ENCODE results near the gene ZFHX3.

The ZFHX3 gene

GRCh38 chr16:72988569-72988968 lies 59.4 kb downstream of the ZFHX3 start:
- H3K9me3 ChIP-seq (ENCODE audit: insufficient read depth, low read depth, low read length), result no peaks in the 10 kb centered on the region
- peaks cover 32% of the 10 kb centered on the region; the same call in 1 of the 2 replicates for H3K4me1 ChIP-seq (ENCODE audit: insufficient read depth, low read length)
- H3K27ac ChIP-seq (ENCODE audit: low read depth, low read length), result no peak overlapping the region
- 100% methylated on average over 1 of the region's 1 CpG for WGBS
- no peaks in the 10 kb centered on the region for H3K27me3 ChIP-seq (ENCODE audit: insufficient read depth, low read length)
- H3K4me3 ChIP-seq (ENCODE audit: low read length), result no peak overlapping the region
- H3K36me3 ChIP-seq (ENCODE audit: insufficient read depth, low read length), result no peaks in the 10 kb centered on the region
- H3K9ac ChIP-seq (ENCODE audit: low read depth, low read length), result no peak overlapping the region

GRCh38 chr16:72987480-72987901 lies 60.4 kb downstream of the ZFHX3 start:
- Histone ChIP-seq H3K36me3 (ENCODE audit: insufficient read depth, low read length) (no peaks in the 10 kb centered on the region), H3K27me3 (ENCODE audit: insufficient read depth, low read length) (no peaks in the 10 kb centered on the region), H3K9me3 (ENCODE audit: insufficient read depth, low read depth, low read length) (no peaks in the 10 kb centered on the region), H3K4me1 (ENCODE audit: insufficient read depth, low read length) (peaks cover 29% of the 10 kb centered on the region; the same call in 1 of the 2 replicates), H3K27ac (ENCODE audit: low read depth, low read length) (no peak overlapping the region), H3K9ac (ENCODE audit: low read depth, low read length) (no peak overlapping the region), H3K4me3 (ENCODE audit: low read length) (no peak overlapping the region)
- WGBS, result 96% methylated on average over 3 of the region's 3 CpGs

- no peaks in the 10 kb centered on the region for H3K36me3 ChIP-seq (ENCODE audit: insufficient read depth, low read length)
- no peaks in the 10 kb centered on the region for H3K27me3 ChIP-seq (ENCODE audit: insufficient read depth, low read length)
- H3K9me3 ChIP-seq (ENCODE audit: insufficient read depth, low read depth, low read length), result no peaks in the 10 kb centered on the region
- no peak overlapping the region for H3K4me3 ChIP-seq (ENCODE audit: low read length)
- no peak overlapping the region for H3K27ac ChIP-seq (ENCODE audit: low read depth, low read length)
- H3K9ac ChIP-seq (ENCODE audit: low read depth, low read length), result no peak overlapping the region
- H3K4me1 ChIP-seq (ENCODE audit: insufficient read depth, low read length), result peaks cover 19% of the 10 kb centered on the region; the same call in 1 of the 2 replicates
- 71% methylated on average over 3 of the region's 7 CpGs for WGBS
These were observed 61.9 kb downstream of the ZFHX3 start for GRCh38 chr16:72985995-72986394.

GRCh38 chr16:72985148-72985941 lies 62.6 kb downstream of the ZFHX3 start:
- Histone ChIP-seq H3K4me1 (ENCODE audit: insufficient read depth, low read length) (peaks cover 18% of the 10 kb centered on the region; the same call in 1 of the 2 replicates), H3K9ac (ENCODE audit: low read depth, low read length) (no peak overlapping the region), H3K4me3 (ENCODE audit: low read length) (no peak overlapping the region), H3K9me3 (ENCODE audit: insufficient read depth, low read depth, low read length) (no peaks in the 10 kb centered on the region), H3K27me3 (ENCODE audit: insufficient read depth, low read length) (no peaks in the 10 kb centered on the region), H3K27ac (ENCODE audit: low read depth, low read length) (no peak overlapping the region), H3K36me3 (ENCODE audit: insufficient read depth, low read length) (no peaks in the 10 kb centered on the region)
- 84% methylated on average over 11 of the region's 11 CpGs for WGBS

GRCh38 chr16:72983728-72984350 lies 64.1 kb downstream of the ZFHX3 start:
- no peak overlapping the region for H3K27ac ChIP-seq (ENCODE audit: low read depth, low read length)

GRCh38 chr16:72983241-72983640 lies 64.7 kb downstream of the ZFHX3 start:
- no peak overlapping the region for H3K27ac ChIP-seq (ENCODE audit: low read depth, low read length)
- H3K4me1 ChIP-seq (ENCODE audit: insufficient read depth, low read length), result 0 out of 2 replicates have a peak, but pooled peaks cover 7% of the 10 kb centered on the region
- no peak overlapping the region for H3K9ac ChIP-seq (ENCODE audit: low read depth, low read length)
- H3K4me3 ChIP-seq (ENCODE audit: low read length), result no peak overlapping the region
- H3K9me3 ChIP-seq (ENCODE audit: insufficient read depth, low read depth, low read length), result no peaks in the 10 kb centered on the region
- 94% methylated on average over 9 of the region's 9 CpGs for WGBS
- no peaks in the 10 kb centered on the region for H3K27me3 ChIP-seq (ENCODE audit: insufficient read depth, low read length)
- H3K36me3 ChIP-seq (ENCODE audit: insufficient read depth, low read length), result no peaks in the 10 kb centered on the region

More at GRCh38 chr16:72983728-72984350, 64.1 kb downstream of the ZFHX3 start:
- Histone ChIP-seq H3K36me3 (ENCODE audit: insufficient read depth, low read length) (no peaks in the 10 kb centered on the region), H3K9ac (ENCODE audit: low read depth, low read length) (no peak overlapping the region), H3K4me3 (ENCODE audit: low read length) (no peak overlapping the region), H3K27me3 (ENCODE audit: insufficient read depth, low read length) (no peaks in the 10 kb centered on the region), H3K4me1 (ENCODE audit: insufficient read depth, low read length) (0 out of 2 replicates have a peak, but pooled peaks cover 7% of the 10 kb centered on the region), H3K9me3 (ENCODE audit: insufficient read depth, low read depth, low read length) (no peaks in the 10 kb centered on the region)
- 94% methylated on average over 2 of the region's 2 CpGs for WGBS

- WGBS, result 92% methylated on average over 8 of the region's 9 CpGs
- no peaks in the 10 kb centered on the region for H3K4me1 ChIP-seq (ENCODE audit: insufficient read depth, low read length)
- H3K36me3 ChIP-seq (ENCODE audit: insufficient read depth, low read length), result no peaks in the 10 kb centered on the region
- H3K27me3 ChIP-seq (ENCODE audit: insufficient read depth, low read length), result no peaks in the 10 kb centered on the region
- no peaks in the 10 kb centered on the region for H3K9me3 ChIP-seq (ENCODE audit: insufficient read depth, low read depth, low read length)
- no peak overlapping the region for H3K4me3 ChIP-seq (ENCODE audit: low read length)
- no peak overlapping the region for H3K27ac ChIP-seq (ENCODE audit: low read depth, low read length)
- no peak overlapping the region for H3K9ac ChIP-seq (ENCODE audit: low read depth, low read length)
These were observed 68.0 kb downstream of the ZFHX3 start for GRCh38 chr16:72979974-72980373.

- no peak overlapping the region for H3K27ac ChIP-seq (ENCODE audit: low read depth, low read length)
- no peak overlapping the region for H3K9ac ChIP-seq (ENCODE audit: low read depth, low read length)
- H3K9me3 ChIP-seq (ENCODE audit: insufficient read depth, low read depth, low read length), result no peaks in the 10 kb centered on the region
- 92% methylated on average over 7 of the region's 7 CpGs for WGBS
- no peaks in the 10 kb centered on the region for H3K4me1 ChIP-seq (ENCODE audit: insufficient read depth, low read length)
- H3K36me3 ChIP-seq (ENCODE audit: insufficient read depth, low read length), result no peaks in the 10 kb centered on the region
- no peaks in the 10 kb centered on the region for H3K27me3 ChIP-seq (ENCODE audit: insufficient read depth, low read length)
- no peak overlapping the region for H3K4me3 ChIP-seq (ENCODE audit: low read length)
These were observed 69.7 kb downstream of the ZFHX3 start for GRCh38 chr16:72978212-72978611.

- H3K36me3 ChIP-seq (ENCODE audit: insufficient read depth, low read length), result no peaks in the 10 kb centered on the region
- H3K4me3 ChIP-seq (ENCODE audit: low read length), result no peak overlapping the region
- H3K4me1 ChIP-seq (ENCODE audit: insufficient read depth, low read length), result no peaks in the 10 kb centered on the region
- H3K9ac ChIP-seq (ENCODE audit: low read depth, low read length), result no peak overlapping the region
- H3K27ac ChIP-seq (ENCODE audit: low read depth, low read length), result no peak overlapping the region
- no peaks in the 10 kb centered on the region for H3K27me3 ChIP-seq (ENCODE audit: insufficient read depth, low read length)
- 92% methylated on average over 7 of the region's 7 CpGs for WGBS
- H3K9me3 ChIP-seq (ENCODE audit: insufficient read depth, low read depth, low read length), result no peaks in the 10 kb centered on the region
These were observed 70.8 kb downstream of the ZFHX3 start for GRCh38 chr16:72977127-72977526.

GRCh38 chr16:72976438-72977064 lies 71.4 kb downstream of the ZFHX3 start:
- WGBS, result 95% methylated on average over 17 of the region's 17 CpGs
- no peaks in the 10 kb centered on the region for H3K9me3 ChIP-seq (ENCODE audit: insufficient read depth, low read depth, low read length)
- H3K4me1 ChIP-seq (ENCODE audit: insufficient read depth, low read length), result no peaks in the 10 kb centered on the region
- no peaks in the 10 kb centered on the region for H3K36me3 ChIP-seq (ENCODE audit: insufficient read depth, low read length)
- H3K27me3 ChIP-seq (ENCODE audit: insufficient read depth, low read length), result no peaks in the 10 kb centered on the region
- H3K9ac ChIP-seq (ENCODE audit: low read depth, low read length), result no peak overlapping the region
- no peak overlapping the region for H3K27ac ChIP-seq (ENCODE audit: low read depth, low read length)
- H3K4me3 ChIP-seq (ENCODE audit: low read length), result no peak overlapping the region

- no peak overlapping the region for H3K4me3 ChIP-seq (ENCODE audit: low read length)
- no peaks in the 10 kb centered on the region for H3K27me3 ChIP-seq (ENCODE audit: insufficient read depth, low read length)
- H3K9me3 ChIP-seq (ENCODE audit: insufficient read depth, low read depth, low read length), result no peaks in the 10 kb centered on the region
- 91% methylated on average over 5 of the region's 5 CpGs for WGBS
- no peak overlapping the region for H3K27ac ChIP-seq (ENCODE audit: low read depth, low read length)
- no peak overlapping the region for H3K9ac ChIP-seq (ENCODE audit: low read depth, low read length)
- no peaks in the 10 kb centered on the region for H3K4me1 ChIP-seq (ENCODE audit: insufficient read depth, low read length)
- no peaks in the 10 kb centered on the region for H3K36me3 ChIP-seq (ENCODE audit: insufficient read depth, low read length)
These were observed 72.0 kb downstream of the ZFHX3 start for GRCh38 chr16:72975809-72976437.
